Measurements from ENCODE around the gene PRSS53. TPM values are rescaled to one million over a fixed set of nuclear protein-coding genes. Genes with fewer than 3 reads are reported as not detected.

PRSS53 gene
- total RNA-seq, 1 donor from 2014 or later = 4.9 TPM

GRCh38 chr16:31043352-31043751 lies 45.4 kb downstream of the PRSS53 start:
- Mint-ChIP-seq H3K4me1 (no peaks in the 10 kb centered on the region), H3K27me3 (ENCODE audit: low read depth) (peaks cover 2% of the 10 kb centered on the region), H3K4me3 (no peak overlapping the region), H3K27ac (no peak overlapping the region), H3K9me3 (peaks cover 3% of the 10 kb centered on the region), H3K36me3 (peaks cover 5% of the 10 kb centered on the region)
- DNase-seq (ENCODE audit: low spot score in 2 of 2, unreplicated experiment in 2 of 2) = no peak
- TF ChIP-seq CTCF (IDR thresholded peaks at IDR 0.05; ENCODE audit: unreplicated experiment) = no peak

- Mint-ChIP-seq H3K27me3 (ENCODE audit: low read depth) (peaks cover 2% of the 10 kb centered on the region), H3K4me3 (no peak overlapping the region), H3K4me1 (no peaks in the 10 kb centered on the region), H3K27ac (no peak overlapping the region), H3K9me3 (peaks cover 3% of the 10 kb centered on the region), H3K36me3 (peaks cover 5% of the 10 kb centered on the region)
- no peak for TF ChIP-seq CTCF (IDR thresholded peaks at IDR 0.05; ENCODE audit: unreplicated experiment)
- DNase-seq (ENCODE audit: low spot score in 2 of 2, unreplicated experiment in 2 of 2) = no peak
These were observed 45.9 kb downstream of the PRSS53 start for GRCh38 chr16:31042866-31043265.

GRCh38 chr16:31038993-31039392 lies 49.8 kb downstream of the PRSS53 start:
- H3K27ac Mint-ChIP-seq = no peak overlapping the region
- H3K36me3 Mint-ChIP-seq = peaks cover 13% of the 10 kb centered on the region
- no peaks in the 10 kb centered on the region for H3K9me3 Mint-ChIP-seq
- DNase-seq (ENCODE audit: low spot score in 2 of 2, unreplicated experiment in 2 of 2) = no peak
- H3K27me3 Mint-ChIP-seq (ENCODE audit: low read depth) = no peaks in the 10 kb centered on the region
- TF ChIP-seq CTCF (IDR thresholded peaks at IDR 0.05; ENCODE audit: unreplicated experiment) = no peak
- H3K4me1 Mint-ChIP-seq = peaks cover 2% of the 10 kb centered on the region
- no peak overlapping the region for H3K4me3 Mint-ChIP-seq

GRCh38 chr16:31036691-31037090 lies 52.1 kb downstream of the PRSS53 start:
- Mint-ChIP-seq H3K4me3 (no peak overlapping the region), H3K9me3 (no peaks in the 10 kb centered on the region), H3K4me1 (peaks cover 6% of the 10 kb centered on the region), H3K27me3 (ENCODE audit: low read depth) (no peaks in the 10 kb centered on the region), H3K36me3 (peaks cover 13% of the 10 kb centered on the region), H3K27ac (no peak overlapping the region)
- no peak for DNase-seq (ENCODE audit: low spot score in 2 of 2, unreplicated experiment in 2 of 2)
- no peak for TF ChIP-seq CTCF (IDR thresholded peaks at IDR 0.05; ENCODE audit: unreplicated experiment)

- Mint-ChIP-seq H3K27ac (peak overlapping the region; percentile 93), H3K36me3 (peaks cover 8% of the 10 kb centered on the region)
- no peak for TF ChIP-seq CTCF (IDR thresholded peaks at IDR 0.05; ENCODE audit: unreplicated experiment)
These were observed 54.8 kb downstream of the PRSS53 start for GRCh38 chr16:31033709-31034492.

More at GRCh38 chr16:31033709-31034492, 54.8 kb downstream of the PRSS53 start:
- peak overlapping the region; percentile 92 for H3K4me3 Mint-ChIP-seq
- no peaks in the 10 kb centered on the region for H3K27me3 Mint-ChIP-seq (ENCODE audit: low read depth)
- no peaks in the 10 kb centered on the region for H3K9me3 Mint-ChIP-seq
- peak; percentile 73 to 88 for DNase-seq (ENCODE audit: low spot score in 2 of 2, unreplicated experiment in 2 of 2)
- peaks cover 6% of the 10 kb centered on the region for H3K4me1 Mint-ChIP-seq

Other genes with a start within 250 kb of the PRSS53 start
- 43.6 to 44.8 TPM (median 43.9 TPM) in 3 replicates for gene BCL7C, start 194.9 kb downstream of the PRSS53 start, total RNA-seq
- gene CTF1, start 192.3 kb downstream of the PRSS53 start, total RNA-seq = 9.1 to 11.5 TPM (median 10.3 TPM) in 3 replicates
- gene FBXL19, start 165.4 kb downstream of the PRSS53 start, total RNA-seq = 53.5 to 56.4 TPM (median 54.9 TPM) in 3 replicates
- 25.8 to 28.2 TPM (median 26.2 TPM) in 3 replicates for gene ORAI3, start 139.9 kb downstream of the PRSS53 start, total RNA-seq
- gene SETD1A, start 131.2 kb downstream of the PRSS53 start, total RNA-seq = 30.8 to 39.1 TPM (median 36.4 TPM) in 3 replicates
- 3.5 to 4.0 TPM (median 3.6 TPM) in 3 replicates for gene HSD3B7, start 103.7 kb downstream of the PRSS53 start, total RNA-seq
- gene STX1B, start 78.3 kb downstream of the PRSS53 start, total RNA-seq = 4.9 to 5.9 TPM (median 5.2 TPM) in 3 replicates
- gene STX4, start 55.4 kb downstream of the PRSS53 start, total RNA-seq = 39.2 to 42.8 TPM (median 40.2 TPM) in 3 replicates
- gene ZNF668, start 14.7 kb downstream of the PRSS53 start, total RNA-seq = 11.8 to 14.1 TPM (median 12.8 TPM) in 3 replicates
- gene ZNF646, start 14.5 kb downstream of the PRSS53 start, total RNA-seq = 20.4 to 22.2 TPM (median 21.4 TPM) in 3 replicates
- gene VKORC1, start 5.9 kb upstream of the PRSS53 start, total RNA-seq = 48.6 to 53.7 TPM (median 49.5 TPM) in 3 replicates
- 36.4 to 37.3 TPM (median 37.0 TPM) in 3 replicates for gene BCKDK, start 19.4 kb upstream of the PRSS53 start, total RNA-seq
- 72.1 to 76.4 TPM (median 75.7 TPM) in 3 replicates for gene KAT8, start 28.7 kb upstream of the PRSS53 start, total RNA-seq
- gene PRSS8, start 46.8 kb upstream of the PRSS53 start, total RNA-seq = 79.1 to 84.3 TPM (median 79.9 TPM) in 3 replicates
- 0.96 to 1.7 TPM (median 1.4 TPM) in 3 replicates for gene PRSS36, start 61.1 kb upstream of the PRSS53 start, total RNA-seq
- gene FUS, start 91.2 kb upstream of the PRSS53 start, total RNA-seq = 718 to 743 TPM (median 733 TPM) in 3 replicates
- gene PYCARD, start 113.8 kb upstream of the PRSS53 start, total RNA-seq = 4.9 to 6.5 TPM (median 5.3 TPM) in 3 replicates
- 0.04 to 0.14 TPM (median 0.11 TPM) in 3 replicates for gene TRIM72, start 125.2 kb upstream of the PRSS53 start, total RNA-seq
- gene PYDC1, start 128.2 kb upstream of the PRSS53 start, total RNA-seq = not detected in 3 replicates
- gene ITGAM, start 171.0 kb upstream of the PRSS53 start, total RNA-seq = 0.29 TPM in 1 of 3 replicates, not detected in the others